ENCODE results near the gene DGKI.

DGKI gene

GRCh38 chr7:137871170-137871915 is 24.6 kb upstream of the DGKI start:
- DNase-seq (ENCODE audit: low read depth in 2 of 2), result no peak

GRCh38 chr7:137870684-137871083 is 23.9 kb upstream of the DGKI start:
- no peak for DNase-seq (ENCODE audit: low read depth in 2 of 2)

- no peak for DNase-seq (ENCODE audit: low read depth in 2 of 2)
Measured at GRCh38 chr7:137870078-137870477, 23.3 kb upstream of the DGKI start.

- DNase-seq (ENCODE audit: low read depth in 2 of 2), result no peak
Measured at GRCh38 chr7:137869260-137869659, 22.5 kb upstream of the DGKI start.

- no peak for DNase-seq (ENCODE audit: low read depth in 2 of 2)
Measured at GRCh38 chr7:137867289-137867688, 20.5 kb upstream of the DGKI start.

- no peak for DNase-seq (ENCODE audit: low read depth in 2 of 2)
Measured at GRCh38 chr7:137865764-137866163, 19.0 kb upstream of the DGKI start.

- no peak for DNase-seq (ENCODE audit: low read depth in 2 of 2)
Measured at GRCh38 chr7:137862964-137863363, 16.2 kb upstream of the DGKI start.

GRCh38 chr7:137862358-137862757 is 15.6 kb upstream of the DGKI start:
- DNase-seq (ENCODE audit: low read depth in 2 of 2), result no peak

GRCh38 chr7:137860542-137860941 is 13.8 kb upstream of the DGKI start:
- DNase-seq (ENCODE audit: low read depth in 2 of 2), result no peak

- DNase-seq (ENCODE audit: low read depth in 2 of 2), result no peak
Measured at GRCh38 chr7:137853053-137853452, 6.3 kb upstream of the DGKI start.

GRCh38 chr7:137852108-137852507 is 5.3 kb upstream of the DGKI start:
- DNase-seq (ENCODE audit: low read depth in 2 of 2), result no peak

GRCh38 chr7:137850972-137851945 is 4.5 kb upstream of the DGKI start:
- DNase-seq (ENCODE audit: low read depth in 2 of 2), result no peak

- DNase-seq (ENCODE audit: low read depth in 2 of 2), result no peak
Measured at GRCh38 chr7:137850571-137850970, 3.8 kb upstream of the DGKI start.

GRCh38 chr7:137848095-137848494 is 1.3 kb upstream of the DGKI start:
- DNase-seq (ENCODE audit: low read depth in 2 of 2), result no peak

GRCh38 chr7:137847568-137848050 is 835 bp upstream of the DGKI start:
- DNase-seq (ENCODE audit: low read depth in 2 of 2), result no peak

- DNase-seq (ENCODE audit: low read depth in 2 of 2), result no peak
Measured at GRCh38 chr7:137846549-137846826, 286 bp downstream of the DGKI start.

GRCh38 chr7:137844677-137845425 is 1.9 kb downstream of the DGKI start:
- no peak for DNase-seq (ENCODE audit: low read depth in 2 of 2)

GRCh38 chr7:137839903-137840779 is 6.6 kb downstream of the DGKI start:
- DNase-seq (ENCODE audit: low read depth in 2 of 2), result no peak

GRCh38 chr7:137838706-137839315 is 8.0 kb downstream of the DGKI start:
- DNase-seq (ENCODE audit: low read depth in 2 of 2), result no peak

- DNase-seq (ENCODE audit: low read depth in 2 of 2), result no peak
Measured at GRCh38 chr7:137836541-137836940, 10.2 kb downstream of the DGKI start.

- no peak for DNase-seq (ENCODE audit: low read depth in 2 of 2)
Measured at GRCh38 chr7:137836113-137836509, 10.7 kb downstream of the DGKI start.

Measured in stimulated activated CD8-positive, alpha-beta memory T cell treated with anti-CD3 and anti-CD28 coated beads, Interleukin-7, amount 100 ng/mL, for 4 hours (primary cell).